Heart right ventricle (tissue), 16 donors: Measurements from ENCODE around the gene OTOGL. TPM values are rescaled to one million over a fixed set of nuclear protein-coding genes. Genes with fewer than 3 reads are reported as not detected.

ENCODE experiments used
- ATAC-seq, 8 donors: fragments of 200-7000 bp; cut with Tn5 transposase; one replicate each; pipeline ENCODE4 v1.9.1; 2020; ENCODE audit warnings: mild to moderate bottlenecking in 8 of 8, moderate library complexity in 8 of 8, moderate number of reproducible peaks in 1 of 8
- DNase-seq, 2 donors: peaks; one replicate each; pipeline ENCODE4 v3.0.0-alpha.2; 2020
- H3K27ac ChIP-seq, 10 donors: fragments of 200-600 bp; sonication (generic) in 2 of 10; one replicate each; pipeline versions ENCODE4 v1.5.0 to v1.8.0; 2020 to 2022; ENCODE audit warnings: mild to moderate bottlenecking in 3 of 10
- H3K27me3 ChIP-seq, 7 donors: fragments of 200-600 bp; one replicate each; pipeline ENCODE4 v1.8.0; 2021 to 2022; ENCODE audit warnings: mild to moderate bottlenecking in 2 of 7
- H3K36me3 ChIP-seq, 9 donors: fragments of 200-600 bp; sonication (generic) in 1 of 9; one replicate each; pipeline versions ENCODE4 v1.5.0 to v1.8.0; 2020 to 2022; ENCODE audit warnings: mild to moderate bottlenecking in 2 of 9
- H3K4me1 ChIP-seq, 9 donors: fragments of 200-600 bp; sonication (generic) in 1 of 9; one replicate each; pipeline versions ENCODE4 v1.5.0 to v1.8.0; 2020 to 2022; ENCODE audit warnings: mild to moderate bottlenecking in 4 of 9
- H3K4me3 ChIP-seq, 10 donors: fragments of 200-600 bp; sonication (generic) in 2 of 10; one replicate each; pipeline versions ENCODE4 v1.5.0 to v1.8.0; 2020 to 2022; ENCODE audit warnings: mild to moderate bottlenecking in 7 of 10, moderate library complexity in 2 of 10
- H3K9me3 ChIP-seq, 11 donors: fragments of 200-600 bp in 10 of 11; sonication (generic) in 2 of 11; one replicate each; pipeline versions ENCODE4 v1.5.0 to v1.8.0; 2013 to 2022; ENCODE audit warnings: mild to moderate bottlenecking in 2 of 11, control low read depth in 1 of 11, moderate library complexity in 1 of 11
- WGBS, 2 donors: extraction: QIAGEN DNeasy Blood & Tissue Kit; methylation state at CpG; one replicate each; pipeline ENCODE4 v1.1.7; 2013; ENCODE audit warnings: inconsistent platforms in 1 of 2; 5-methylcytosine and 5-hydroxymethylcytosine counted together
- intact Hi-C, 10 donors: fragments of 100-400 bp; cut with DNase I; formaldehyde crosslinking; loops; one replicate each; pipeline versions ENCODE4 v1.11.1 to v1.14.2; 2022
- polyA plus RNA-seq, 2 donors: library from polyadenylated mRNA; stranded (reverse); fragments of 200-250 nt; gene quantifications; one replicate each; pipeline ENCODE4 v1.2.3, GENCODE V29; 2013
- total RNA-seq, 10 donors: library from RNA; stranded (reverse); fragmentation: NEBNext Ultra II Directional in 3 of 10; extraction: Animal tissue kit (Norgen Biotek cat#: 25700) in 3 of 10; gene quantifications; one replicate each; pipeline versions ENCODE4 v1.2.1 to v1.2.4, GENCODE V29; 2021 to 2023
- TF ChIP-seq, protein P1 (sequence below), 9 donors: fragments of 200-600 bp; sonication (generic) in 2 of 9; IDR thresholded peaks; one replicate each; pipeline versions ENCODE4 v1.5.0 to v1.8.0; 2021 to 2022; ENCODE audit warnings: antibody characterized with exemption in 9 of 9, mild to moderate bottlenecking in 5 of 9, moderate library complexity in 1 of 9
- donor health status: Arrhythmogenic right ventricular cardiomyopathy.
- donor health status: ischemic (EF 13 %, LVEDD 7.1; RV severe dilation, severe dysfunction).
- donor health status: healthy with polysubstance abuse.
- donor health status: DM: no; HTN: yes; CAD: no.
- donor health status: DM: no; HTN: no; CAD: no.
- donor health status: ischemic (EF 25% LVEDD 6.9; RV normal size, moderate dysfunction).
- donor health status: ischemic (EF 25% LVEDD 5.7; RV mildly dilated, moderate dysfunction).
- donor health status: healthy.
- donor health status: DM: yes; HTN: yes; CAD: no.
- donor health status: Ischemic cardiomyopathy.
- donor health status: ischemic (EF 35%, LVEDD 5.7; RV mildly dilated, moderate dysfunction).
- donor health status: nonischemic (EF 11% LVEDD 7.7; RV severe dilation, severe dysfunction).
- donor health status: DM: yes; HTN: yes; CAD: no.
- donor health status: PGD.
- donor health status: ischemic (EF 29% LVEDD 5.4; RV normal size, mild dysfunction).
- donor health status: nonischemic (EF 23%, LVEDD 6.1; RV moderate dilation, normal function).

OTOGL gene
- total and polyA plus RNA-seq, 12 donors, result 0.04 to 1.4 (median 0.24) TPM

DNA sequence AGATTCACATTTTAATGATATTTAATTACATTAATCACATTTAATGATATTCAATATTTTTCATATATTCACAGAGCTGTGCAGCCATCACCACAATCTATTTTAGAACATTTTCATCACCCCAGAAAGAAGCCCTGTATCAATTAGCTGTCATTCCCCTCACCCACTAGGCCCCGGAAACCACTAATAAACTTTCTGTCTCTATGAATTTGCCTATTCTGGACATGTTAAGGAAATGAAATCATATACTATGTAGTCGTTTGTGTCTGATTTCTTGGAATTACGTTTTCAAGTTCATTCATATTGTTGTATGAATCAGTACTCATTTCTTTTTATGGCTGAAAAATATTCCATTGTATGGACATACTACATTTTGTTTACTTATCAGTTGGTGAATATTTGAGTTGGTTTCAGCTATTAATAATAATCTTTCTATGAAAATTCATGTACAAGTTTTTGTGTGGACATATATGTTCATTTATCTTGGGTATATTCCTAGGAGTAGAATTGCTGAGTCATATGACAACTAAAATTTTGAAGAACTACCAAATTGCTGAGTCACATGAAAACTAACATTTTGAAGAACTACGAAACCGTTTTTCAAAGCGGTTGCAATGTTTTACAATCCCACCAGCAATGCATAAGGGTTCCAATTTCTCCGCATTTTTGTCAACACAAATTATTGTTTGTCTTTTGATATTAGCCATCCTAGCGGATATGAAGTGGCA lies 11.7 kb upstream of the OTOGL start:
- TF ChIP-seq, protein P1, sequence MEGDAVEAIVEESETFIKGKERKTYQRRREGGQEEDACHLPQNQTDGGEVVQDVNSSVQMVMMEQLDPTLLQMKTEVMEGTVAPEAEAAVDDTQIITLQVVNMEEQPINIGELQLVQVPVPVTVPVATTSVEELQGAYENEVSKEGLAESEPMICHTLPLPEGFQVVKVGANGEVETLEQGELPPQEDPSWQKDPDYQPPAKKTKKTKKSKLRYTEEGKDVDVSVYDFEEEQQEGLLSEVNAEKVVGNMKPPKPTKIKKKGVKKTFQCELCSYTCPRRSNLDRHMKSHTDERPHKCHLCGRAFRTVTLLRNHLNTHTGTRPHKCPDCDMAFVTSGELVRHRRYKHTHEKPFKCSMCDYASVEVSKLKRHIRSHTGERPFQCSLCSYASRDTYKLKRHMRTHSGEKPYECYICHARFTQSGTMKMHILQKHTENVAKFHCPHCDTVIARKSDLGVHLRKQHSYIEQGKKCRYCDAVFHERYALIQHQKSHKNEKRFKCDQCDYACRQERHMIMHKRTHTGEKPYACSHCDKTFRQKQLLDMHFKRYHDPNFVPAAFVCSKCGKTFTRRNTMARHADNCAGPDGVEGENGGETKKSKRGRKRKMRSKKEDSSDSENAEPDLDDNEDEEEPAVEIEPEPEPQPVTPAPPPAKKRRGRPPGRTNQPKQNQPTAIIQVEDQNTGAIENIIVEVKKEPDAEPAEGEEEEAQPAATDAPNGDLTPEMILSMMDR (IDR thresholded peaks at IDR 0.05), result no peak
- H3K27ac ChIP-seq, result no peak overlapping the region
- no peak overlapping the region for H3K4me3 ChIP-seq
- peaks cover 0 to 7% (median 0%) of the 10 kb centered on the region in 11 donors for H3K9me3 ChIP-seq
- intact Hi-C loops, result no loop called here
- no peak for DNase-seq
- no peaks in the 10 kb centered on the region for H3K27me3 ChIP-seq
- 89 to 92% methylated on average over 8 of the region's 8 CpGs for whole genome bisulfite sequencing, 2 donors
- H3K4me1 ChIP-seq, result peaks cover 0 to 6% (median 0%) of the 10 kb centered on the region in 9 donors
- no peaks in the 10 kb centered on the region for H3K36me3 ChIP-seq
- no peak for ATAC-seq

DNA sequence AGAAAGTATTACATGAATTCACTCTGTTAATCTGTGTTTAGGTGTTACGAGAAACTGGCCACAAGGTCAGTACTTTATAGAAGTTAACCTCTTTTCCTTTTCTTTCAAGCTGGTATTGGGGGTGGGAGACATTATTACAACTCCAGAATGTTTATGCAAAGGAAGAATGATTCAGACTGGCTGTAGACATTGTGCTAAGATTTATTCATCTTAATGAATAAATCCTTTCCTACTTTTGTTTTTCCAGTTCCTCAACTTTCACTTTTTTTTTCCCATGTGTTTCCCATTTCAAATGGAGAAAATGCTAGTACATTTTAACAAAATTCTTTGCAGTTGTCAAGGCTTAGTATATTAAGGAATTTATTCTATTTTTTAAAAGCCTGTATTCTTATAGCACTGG lies 1.3 kb downstream of the OTOGL start:
- no peaks in the 10 kb centered on the region for H3K9me3 ChIP-seq
- TF ChIP-seq, protein P1 (IDR thresholded peaks at IDR 0.05), result no peak
- H3K4me1 ChIP-seq, result peaks cover 0 to 7% (median 0%) of the 10 kb centered on the region in 9 donors
- no peak overlapping the region for H3K4me3 ChIP-seq
- DNase-seq (no peak), ATAC-seq (no peak)
- WGBS, 2 donors, result 77 to 88% methylated on average over 1 of the region's 1 CpG
- H3K27me3 ChIP-seq, result no peaks in the 10 kb centered on the region
- no peaks in the 10 kb centered on the region for H3K36me3 ChIP-seq
- intact Hi-C loops, result no loop called here
- no peak overlapping the region for H3K27ac ChIP-seq

DNA sequence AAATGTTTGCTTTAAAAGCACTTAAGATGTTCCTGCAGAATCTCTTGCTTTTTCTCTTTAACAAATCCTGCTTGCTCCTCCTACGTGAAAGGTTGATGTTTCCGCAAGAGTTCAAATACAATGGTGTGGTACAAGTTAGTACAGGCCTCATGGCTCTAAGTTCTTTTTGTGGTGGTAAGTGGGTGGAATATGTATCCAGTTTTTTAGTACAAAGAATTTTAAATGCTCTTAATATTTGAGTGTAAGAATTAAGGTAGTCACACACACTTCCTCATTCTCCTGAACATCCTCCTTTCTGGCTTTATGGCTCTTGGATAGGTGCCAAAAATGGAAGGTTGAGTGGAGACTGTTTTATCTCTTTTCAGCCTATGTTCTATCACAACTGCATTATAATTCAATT lies 1.8 kb downstream of the OTOGL start:
- ATAC-seq (no peak), DNase-seq (no peak)
- intact Hi-C loops, result no loop called here
- WGBS, 2 donors, result 85 to 89% methylated on average over 2 of the region's 2 CpGs
- Histone ChIP-seq H3K4me3 (no peak overlapping the region), H3K27me3 (no peaks in the 10 kb centered on the region), H3K36me3 (no peaks in the 10 kb centered on the region), H3K9me3 (no peaks in the 10 kb centered on the region), H3K4me1 (peaks cover 0 to 7% (median 0%) of the 10 kb centered on the region in 9 donors), H3K27ac (no peak overlapping the region)
- TF ChIP-seq, protein P1 (IDR thresholded peaks at IDR 0.05), result no peak

DNA sequence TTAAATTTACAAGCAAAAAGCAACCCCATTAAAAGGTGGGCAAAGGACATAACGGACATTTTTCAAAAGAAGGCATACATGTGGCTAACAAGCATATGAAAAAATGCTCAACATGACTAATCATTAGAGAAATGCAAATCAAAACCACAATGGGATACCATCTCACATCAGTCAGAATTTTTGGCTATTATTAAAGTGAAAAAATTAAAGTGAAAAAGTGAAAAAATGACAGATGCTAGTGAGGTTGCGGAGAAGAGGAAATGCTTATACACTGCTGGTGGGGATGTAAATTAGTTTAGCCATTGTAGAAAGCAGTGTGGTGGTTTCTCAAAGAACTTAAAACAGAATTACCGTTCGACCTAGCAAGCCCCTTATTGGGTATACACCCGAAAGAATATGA lies 7.9 kb downstream of the OTOGL start:
- ATAC-seq, result no peak
- intact Hi-C loops, result no loop called here
- Histone ChIP-seq H3K9me3 (no peaks in the 10 kb centered on the region), H3K4me1 (no peaks in the 10 kb centered on the region), H3K27ac (no peak overlapping the region), H3K27me3 (no peaks in the 10 kb centered on the region), H3K4me3 (no peak overlapping the region), H3K36me3 (no peaks in the 10 kb centered on the region)
- 93 to 94% methylated on average over 5 of the region's 5 CpGs for WGBS, 2 donors
- TF ChIP-seq, protein P1 (IDR thresholded peaks at IDR 0.05), result no peak
- no peak for DNase-seq
